Activated CD4-positive, alpha-beta memory T cell treated with anti-CD3 and anti-CD28 coated beads for 36 hours (primary cell): Measurements from ENCODE around the gene LINC00237. TPM values are rescaled to one million over a fixed set of nuclear protein-coding genes. Genes with fewer than 3 reads are reported as not detected.
A peak's percentile ranks its signal among the peaks of the same experiment; 100 is the strongest.

Source experiments
- CTCF ChIA-PET: fragments of 350-600 bp; sonication (Branson Sonifier 250); formaldehyde crosslinking; loops from one replicate; lab custom pipeline; 2021; ENCODE audit warnings: antibody characterized with exemption, inconsistent platforms; lab: Charles Lee
- POLR2A ChIA-PET: fragments of 350-600 bp; sonication (Branson Sonifier 250); formaldehyde crosslinking; loops from one replicate; lab custom pipeline; 2021; ENCODE audit warnings: antibody characterized with exemption; lab: Charles Lee
- DNase-seq: peaks from one replicate; pipeline ENCODE4 v3.0.0-alpha.2; 2020
- H3K27ac Mint-ChIP-seq: one replicate; pipeline ENCODE4 v1.8.0; 2021; ENCODE audit warnings: mixed read lengths
- H3K27me3 Mint-ChIP-seq: one replicate; pipeline ENCODE4 v1.8.0; 2021; ENCODE audit warnings: mixed read lengths
- H3K36me3 Mint-ChIP-seq: one replicate; pipeline ENCODE4 v1.8.0; 2021; ENCODE audit warnings: mixed read lengths
- H3K4me1 Mint-ChIP-seq: one replicate; pipeline ENCODE4 v1.8.0; 2021; ENCODE audit warnings: low read depth, mixed read lengths
- H3K4me3 Mint-ChIP-seq: one replicate; pipeline ENCODE4 v1.8.0; 2021; ENCODE audit warnings: mild to moderate bottlenecking, mixed read lengths
- H3K9me3 Mint-ChIP-seq: one replicate; pipeline ENCODE4 v1.8.0; 2021; ENCODE audit warnings: mixed read lengths
- intact Hi-C: fragments of 100-400 bp; cut with micrococcal nuclease; formaldehyde crosslinking; loops from one replicate; pipeline ENCODE4 v1.15.1; 2023
- total RNA-seq, 2 experiments: library from RNA; stranded (reverse); gene quantifications; one replicate each; pipeline ENCODE4 v1.2.3, GENCODE V29; 2021

The LINC00237 gene
- total RNA-seq, 2 experiments from 2014 or later = not detected

- intact Hi-C loops = no loop called here
- no peak for DNase-seq
- Mint-ChIP-seq H3K4me3 (no peak overlapping the region), H3K9me3 (no peaks in the 10 kb centered on the region), H3K27me3 (peaks cover 20% of the 10 kb centered on the region), H3K4me1 (no peaks in the 10 kb centered on the region), H3K36me3 (no peaks in the 10 kb centered on the region), H3K27ac (no peak overlapping the region)
- POLR2A ChIA-PET = no interaction called here
- CTCF ChIA-PET = interaction anchor here (1.7 kb wide), 1 partner anchor 453 kb away, joined by 4 read pairs; no protein-coding TSS in a partner anchor
Measured at GRCh38 chr20:21052241-21052640, 53.9 kb downstream of the LINC00237 start.

DNA sequence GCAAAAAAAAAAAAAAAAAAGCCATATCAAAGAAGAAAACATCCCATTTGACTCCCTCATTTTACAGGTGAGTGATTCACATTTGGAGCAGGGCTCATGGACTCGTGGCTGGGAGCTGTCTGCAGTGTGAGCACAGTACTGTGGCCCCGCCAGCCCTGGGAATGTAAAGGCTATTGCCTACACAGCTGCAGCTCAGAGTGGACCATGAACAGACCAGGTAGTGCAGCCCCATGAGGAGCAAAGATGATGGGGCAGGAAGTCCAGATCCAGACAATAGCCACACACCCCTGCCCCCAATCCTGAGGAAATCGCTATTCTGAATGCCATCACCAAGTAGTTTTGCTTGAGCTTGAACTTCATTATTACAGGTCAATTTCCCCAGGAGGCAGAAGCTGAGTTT is 55.4 kb downstream of the LINC00237 start:
- Mint-ChIP-seq H3K27me3 (peaks cover 19% of the 10 kb centered on the region), H3K36me3 (no peaks in the 10 kb centered on the region), H3K9me3 (no peaks in the 10 kb centered on the region), H3K27ac (no peak overlapping the region), H3K4me1 (no peaks in the 10 kb centered on the region), H3K4me3 (no peak overlapping the region)
- CTCF ChIA-PET = interaction anchor here (1.4 to 1.7 kb wide), 2 partner anchors 185 to 454 kb away, joined by 3 to 4 read pairs; no protein-coding TSS in a partner anchor
- POLR2A ChIA-PET = no interaction called here
- intact Hi-C loops = no loop called here
- no peak for DNase-seq

- POLR2A ChIA-PET = no interaction called here
- CTCF ChIA-PET = interaction anchor here (1.0 to 3.6 kb wide), 9 partner anchors 8 to 456 kb away, joined by 3 to 29 read pairs (median 6); no protein-coding TSS in a partner anchor
- Mint-ChIP-seq H3K4me1 (no peaks in the 10 kb centered on the region), H3K9me3 (no peaks in the 10 kb centered on the region), H3K4me3 (no peak overlapping the region), H3K36me3 (no peaks in the 10 kb centered on the region), H3K27me3 (peaks cover 16% of the 10 kb centered on the region), H3K27ac (no peak overlapping the region)
- no peak for DNase-seq
- intact Hi-C loops = loop anchor here (5.0 kb wide), 2 partner anchors 78 to 187 kb away; partner anchors contain the start of gene KIZ
Measured at GRCh38 chr20:21049305-21049828, 56.8 kb downstream of the LINC00237 start.

DNA sequence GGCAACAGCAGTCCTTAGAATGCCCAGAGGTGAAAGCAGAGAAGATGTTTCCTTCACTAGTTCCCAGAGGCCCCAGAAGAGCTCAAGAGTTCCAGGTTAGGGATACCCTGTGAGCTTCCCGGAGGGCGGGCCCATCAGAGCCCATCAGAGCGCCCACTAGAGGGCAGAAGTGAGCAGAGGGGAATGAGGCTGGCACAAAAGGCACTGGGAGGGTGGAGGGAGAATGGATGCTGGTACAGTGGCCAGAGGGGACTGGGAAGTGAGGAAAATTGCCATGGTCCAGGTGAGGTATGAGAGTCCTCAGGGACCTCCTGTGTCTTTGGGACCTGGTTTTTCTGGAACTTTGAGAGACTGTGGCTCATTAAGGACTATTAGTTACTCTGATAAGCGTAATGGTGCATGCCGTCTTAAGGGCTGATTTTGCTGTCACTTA is 57.3 kb downstream of the LINC00237 start:
- no peak overlapping the region for H3K4me3 Mint-ChIP-seq
- POLR2A ChIA-PET = no interaction called here
- peaks cover 15% of the 10 kb centered on the region for H3K27me3 Mint-ChIP-seq
- peak; percentile 60 for DNase-seq
- CTCF ChIA-PET = interaction anchor here (0.6 to 3.6 kb wide), 23 partner anchors 9 to 521 kb away, joined by 3 to 29 read pairs (median 4); no protein-coding TSS in a partner anchor
- no peak overlapping the region for H3K27ac Mint-ChIP-seq
- no peaks in the 10 kb centered on the region for H3K36me3 Mint-ChIP-seq
- no peaks in the 10 kb centered on the region for H3K9me3 Mint-ChIP-seq
- intact Hi-C loops = loop anchor here (5.0 kb wide), 2 partner anchors 78 to 187 kb away; partner anchors contain the start of gene KIZ
- no peaks in the 10 kb centered on the region for H3K4me1 Mint-ChIP-seq

DNA sequence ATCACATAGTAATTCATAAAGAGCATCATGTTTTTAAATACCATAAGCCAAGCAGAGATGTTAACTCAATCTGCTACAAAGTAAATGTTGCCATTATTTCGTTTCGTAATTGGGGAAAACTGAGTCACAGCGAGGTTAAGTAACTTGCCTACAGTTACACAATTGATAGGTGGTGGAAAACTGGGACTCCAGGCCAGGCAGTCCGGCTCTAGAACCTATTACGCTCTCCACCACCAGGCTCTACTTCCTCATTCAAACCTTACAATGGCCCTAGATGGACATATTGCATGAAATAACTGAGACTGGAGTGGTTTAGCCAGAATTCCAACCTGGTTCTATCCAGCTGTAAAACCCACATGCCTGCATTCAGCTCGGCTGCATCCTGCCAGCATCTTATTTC is 58.2 kb downstream of the LINC00237 start:
- Mint-ChIP-seq H3K27me3 (peaks cover 12% of the 10 kb centered on the region), H3K36me3 (no peaks in the 10 kb centered on the region), H3K9me3 (no peaks in the 10 kb centered on the region), H3K27ac (no peak overlapping the region), H3K4me1 (no peaks in the 10 kb centered on the region), H3K4me3 (no peak overlapping the region)
- ChIA-PET POLR2A (no interaction called here), CTCF (interaction anchor here (0.7 to 3.6 kb wide), 19 partner anchors 8 to 522 kb away, joined by 3 to 29 read pairs (median 4); no protein-coding TSS in a partner anchor)
- no peak for DNase-seq
- intact Hi-C loops = loop anchor here (5.0 kb wide), 2 partner anchors 79 to 186 kb away; partner anchors contain the start of gene KIZ

GRCh38 chr20:21046413-21047070 is 59.6 kb downstream of the LINC00237 start:
- Mint-ChIP-seq H3K9me3 (no peaks in the 10 kb centered on the region), H3K4me1 (no peaks in the 10 kb centered on the region), H3K36me3 (no peaks in the 10 kb centered on the region), H3K27me3 (peaks cover 4% of the 10 kb centered on the region), H3K4me3 (no peak overlapping the region), H3K27ac (no peak overlapping the region)
- ChIA-PET CTCF (interaction anchor here (1.1 to 3.6 kb wide), 3 partner anchors 11 to 459 kb away, joined by 3 to 22 read pairs (median 9); no protein-coding TSS in a partner anchor), POLR2A (no interaction called here)
- DNase-seq = no peak
- intact Hi-C loops = loop anchor here (5.0 kb wide), 2 partner anchors 81 to 184 kb away; partner anchors contain the start of gene KIZ

Other genes starting within 250 kb of the LINC00237 start
- gene KIZ, start 19.7 kb upstream of the LINC00237 start, total RNA-seq = 10 to 100 TPM; 13.3 to 13.5 TPM
- 10 to 100 TPM; 91.0 to 94.4 TPM for gene XRN2, start 197.0 kb upstream of the LINC00237 start, total RNA-seq